ENCODE data around the gene PRPS1. TPM values are rescaled to one million over a fixed set of nuclear protein-coding genes. Genes with fewer than 3 reads are reported as not detected.

Gene PRPS1
- total RNA-seq, 1 donor from 2014 or later, result 35.6 TPM

DNA sequence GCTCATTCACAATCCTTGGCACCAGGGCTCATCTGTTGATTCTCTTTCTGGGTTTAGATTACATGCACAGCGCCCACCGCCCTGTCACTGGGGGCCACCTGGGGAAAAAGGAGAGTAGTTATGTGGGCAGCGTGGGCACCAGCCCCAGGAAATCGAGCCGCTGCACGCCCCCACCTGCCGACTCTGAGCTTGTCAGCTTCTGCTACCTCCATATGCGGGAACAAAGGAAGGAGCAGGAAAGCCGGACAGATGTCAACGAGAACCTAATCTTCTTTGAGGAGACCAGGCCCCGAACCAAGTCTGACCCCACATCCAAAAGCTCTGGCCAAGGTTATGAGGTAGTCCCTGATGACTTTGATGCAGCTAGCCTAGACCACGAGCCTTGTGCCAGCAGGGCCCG is 31.0 kb upstream of the PRPS1 start:
- H3K27ac Mint-ChIP-seq, result no peak overlapping the region
- peaks cover 2% of the 10 kb centered on the region for H3K36me3 Mint-ChIP-seq (ENCODE audit: insufficient read depth)
- peaks cover 8% of the 10 kb centered on the region for H3K4me1 Mint-ChIP-seq (ENCODE audit: low read depth)
- DNase-seq (ENCODE audit: low spot score, unreplicated experiment), result no peak
- H3K9me3 Mint-ChIP-seq (ENCODE audit: low read depth), result peaks cover 18% of the 10 kb centered on the region
- TF ChIP-seq, protein P1, sequence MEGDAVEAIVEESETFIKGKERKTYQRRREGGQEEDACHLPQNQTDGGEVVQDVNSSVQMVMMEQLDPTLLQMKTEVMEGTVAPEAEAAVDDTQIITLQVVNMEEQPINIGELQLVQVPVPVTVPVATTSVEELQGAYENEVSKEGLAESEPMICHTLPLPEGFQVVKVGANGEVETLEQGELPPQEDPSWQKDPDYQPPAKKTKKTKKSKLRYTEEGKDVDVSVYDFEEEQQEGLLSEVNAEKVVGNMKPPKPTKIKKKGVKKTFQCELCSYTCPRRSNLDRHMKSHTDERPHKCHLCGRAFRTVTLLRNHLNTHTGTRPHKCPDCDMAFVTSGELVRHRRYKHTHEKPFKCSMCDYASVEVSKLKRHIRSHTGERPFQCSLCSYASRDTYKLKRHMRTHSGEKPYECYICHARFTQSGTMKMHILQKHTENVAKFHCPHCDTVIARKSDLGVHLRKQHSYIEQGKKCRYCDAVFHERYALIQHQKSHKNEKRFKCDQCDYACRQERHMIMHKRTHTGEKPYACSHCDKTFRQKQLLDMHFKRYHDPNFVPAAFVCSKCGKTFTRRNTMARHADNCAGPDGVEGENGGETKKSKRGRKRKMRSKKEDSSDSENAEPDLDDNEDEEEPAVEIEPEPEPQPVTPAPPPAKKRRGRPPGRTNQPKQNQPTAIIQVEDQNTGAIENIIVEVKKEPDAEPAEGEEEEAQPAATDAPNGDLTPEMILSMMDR (IDR thresholded peaks at IDR 0.05; ENCODE audit: unreplicated experiment), result no peak
- H3K27me3 Mint-ChIP-seq, result no peaks in the 10 kb centered on the region
- no peak overlapping the region for H3K4me3 Mint-ChIP-seq (ENCODE audit: low read depth)

DNA sequence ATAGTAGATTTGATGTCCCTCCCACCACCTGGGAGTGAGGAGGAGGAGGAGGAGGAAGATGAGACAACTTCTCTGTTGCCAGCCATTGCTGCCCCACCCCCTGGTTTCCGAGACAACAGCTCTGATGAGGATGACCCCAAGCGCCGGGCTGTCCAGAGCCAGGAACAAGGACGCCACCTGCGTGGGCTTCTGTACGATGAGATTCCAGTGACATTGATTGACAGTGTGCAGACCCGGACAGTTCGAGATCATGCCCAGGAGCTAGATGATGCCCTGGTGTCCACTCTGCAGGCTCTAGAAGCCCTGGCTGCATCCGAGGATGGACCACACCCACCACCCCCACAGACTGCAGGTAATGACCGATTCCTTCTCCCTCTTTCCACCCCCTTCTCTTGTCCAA is 30.5 kb upstream of the PRPS1 start:
- H3K36me3 Mint-ChIP-seq (ENCODE audit: insufficient read depth), result peaks cover 2% of the 10 kb centered on the region
- peaks cover 8% of the 10 kb centered on the region for H3K4me1 Mint-ChIP-seq (ENCODE audit: low read depth)
- H3K4me3 Mint-ChIP-seq (ENCODE audit: low read depth), result no peak overlapping the region
- peaks cover 18% of the 10 kb centered on the region for H3K9me3 Mint-ChIP-seq (ENCODE audit: low read depth)
- no peak for DNase-seq (ENCODE audit: low spot score, unreplicated experiment)
- TF ChIP-seq, protein P1 (IDR thresholded peaks at IDR 0.05; ENCODE audit: unreplicated experiment), result no peak
- no peak overlapping the region for H3K27ac Mint-ChIP-seq
- no peaks in the 10 kb centered on the region for H3K27me3 Mint-ChIP-seq

DNA sequence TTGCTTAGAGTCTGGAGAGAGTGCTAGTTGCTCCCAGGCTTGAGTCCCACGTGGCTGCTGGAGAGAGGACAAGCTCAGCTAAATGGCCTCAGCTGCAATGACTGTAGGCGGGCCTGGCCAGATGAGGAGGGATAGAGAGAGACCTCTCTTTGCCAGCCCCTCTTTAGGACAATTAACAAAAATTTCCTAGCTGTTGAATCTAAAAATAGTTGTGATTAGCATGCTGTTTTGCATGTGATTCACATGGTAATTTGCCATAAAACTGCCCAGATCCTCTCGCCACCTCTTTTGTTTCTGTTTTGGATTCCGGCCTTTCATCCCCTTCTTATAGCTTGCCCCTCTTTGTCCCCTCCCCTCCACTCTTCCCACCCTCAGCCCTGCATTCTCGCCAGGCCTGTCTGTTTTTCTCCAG is 28.9 kb upstream of the PRPS1 start:
- Mint-ChIP-seq H3K27ac (no peak overlapping the region), H3K4me1 (ENCODE audit: low read depth) (peaks cover 8% of the 10 kb centered on the region), H3K4me3 (ENCODE audit: low read depth) (no peak overlapping the region), H3K9me3 (ENCODE audit: low read depth) (peaks cover 6% of the 10 kb centered on the region), H3K27me3 (no peaks in the 10 kb centered on the region), H3K36me3 (ENCODE audit: insufficient read depth) (no peaks in the 10 kb centered on the region)
- DNase-seq (ENCODE audit: low spot score, unreplicated experiment), result no peak
- TF ChIP-seq, protein P1 (IDR thresholded peaks at IDR 0.05; ENCODE audit: unreplicated experiment), result no peak

DNA sequence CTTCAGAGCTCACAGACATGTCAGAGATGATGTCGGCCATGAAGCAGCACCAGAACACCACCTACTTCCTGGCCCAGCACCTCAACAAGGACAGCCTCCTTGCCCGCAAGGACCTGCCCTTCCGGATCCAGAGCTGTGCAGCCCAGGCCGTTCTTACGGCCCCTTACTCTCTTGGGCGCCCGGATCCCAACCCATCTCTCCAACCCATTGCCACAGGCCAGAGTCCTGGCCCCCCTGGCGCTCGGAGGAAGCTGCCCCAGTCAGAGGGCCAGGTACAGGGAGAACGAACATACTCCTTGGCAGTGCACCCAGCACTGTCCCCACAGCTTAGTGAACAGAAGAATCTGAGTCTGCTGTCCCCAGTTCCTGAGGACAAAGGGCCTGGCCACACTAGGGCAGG is 27.9 kb upstream of the PRPS1 start:
- no peak overlapping the region for H3K27ac Mint-ChIP-seq

DNA sequence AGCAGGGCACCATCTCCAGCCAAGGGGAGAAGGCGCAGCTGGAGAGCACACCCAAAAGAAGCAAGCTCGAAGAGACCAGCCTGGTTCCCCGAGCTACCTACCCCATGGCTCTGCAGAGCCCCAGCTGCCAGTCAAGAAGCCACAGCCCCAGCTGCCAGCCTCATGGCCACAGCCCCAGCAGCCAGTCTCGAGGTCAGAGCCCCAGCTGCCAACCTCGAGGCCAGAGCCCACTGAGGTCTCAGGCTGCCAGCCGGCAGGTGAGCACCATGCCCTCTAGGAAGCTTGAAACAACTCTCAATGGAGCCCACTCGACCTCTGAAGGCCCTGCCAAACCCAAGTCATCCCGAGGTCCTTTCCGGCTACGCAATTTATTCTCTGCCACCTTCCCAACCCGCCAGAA is 27.0 kb upstream of the PRPS1 start:
- Mint-ChIP-seq H3K4me3 (ENCODE audit: low read depth) (no peak overlapping the region), H3K9me3 (ENCODE audit: low read depth) (peaks cover 6% of the 10 kb centered on the region), H3K36me3 (ENCODE audit: insufficient read depth) (no peaks in the 10 kb centered on the region), H3K27ac (no peak overlapping the region), H3K4me1 (ENCODE audit: low read depth) (peaks cover 7% of the 10 kb centered on the region), H3K27me3 (no peaks in the 10 kb centered on the region)
- DNase-seq (ENCODE audit: low spot score, unreplicated experiment), result no peak
- TF ChIP-seq, protein P1 (IDR thresholded peaks at IDR 0.05; ENCODE audit: unreplicated experiment), result no peak

More for the DNA sequence above, 27.9 kb upstream of the PRPS1 start:
- peaks cover 9% of the 10 kb centered on the region for H3K9me3 Mint-ChIP-seq (ENCODE audit: low read depth)
- DNase-seq (ENCODE audit: low spot score, unreplicated experiment), result no peak
- no peaks in the 10 kb centered on the region for H3K27me3 Mint-ChIP-seq
- H3K4me3 Mint-ChIP-seq (ENCODE audit: low read depth), result no peak overlapping the region
- peaks cover 8% of the 10 kb centered on the region for H3K4me1 Mint-ChIP-seq (ENCODE audit: low read depth)
- H3K36me3 Mint-ChIP-seq (ENCODE audit: insufficient read depth), result no peaks in the 10 kb centered on the region
- TF ChIP-seq, protein P1 (IDR thresholded peaks at IDR 0.05; ENCODE audit: unreplicated experiment), result no peak
